ENCODE results near the gene PCDH9.
"Not testable (repeated sequence)": the region's sequence is repeated elsewhere in the genome, so short reads cannot be mapped to it uniquely, and the experiment has no call there.

The PCDH9 gene

DNA sequence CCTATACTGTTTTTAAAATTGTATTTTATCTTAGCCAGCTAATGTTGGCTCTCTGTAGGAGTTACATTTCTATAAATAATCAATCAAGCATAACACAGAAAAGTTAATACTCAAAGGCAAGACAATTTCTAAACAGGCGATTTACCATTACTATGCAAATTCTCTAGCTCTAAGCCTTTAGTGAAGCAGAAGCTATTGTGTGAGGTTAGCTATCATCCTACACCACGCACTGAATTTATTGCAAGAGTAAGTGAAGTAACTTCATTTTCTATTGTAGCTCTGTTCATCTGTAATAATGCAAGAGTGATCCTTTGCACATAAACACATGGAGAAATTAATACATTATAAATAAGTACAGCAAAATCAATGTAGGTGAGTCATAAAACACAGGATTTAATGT, 439.3 kb downstream of the PCDH9 start:
- no peak for DNase-seq (ENCODE audit: low spot score)
- TF ChIP-seq, protein P1, sequence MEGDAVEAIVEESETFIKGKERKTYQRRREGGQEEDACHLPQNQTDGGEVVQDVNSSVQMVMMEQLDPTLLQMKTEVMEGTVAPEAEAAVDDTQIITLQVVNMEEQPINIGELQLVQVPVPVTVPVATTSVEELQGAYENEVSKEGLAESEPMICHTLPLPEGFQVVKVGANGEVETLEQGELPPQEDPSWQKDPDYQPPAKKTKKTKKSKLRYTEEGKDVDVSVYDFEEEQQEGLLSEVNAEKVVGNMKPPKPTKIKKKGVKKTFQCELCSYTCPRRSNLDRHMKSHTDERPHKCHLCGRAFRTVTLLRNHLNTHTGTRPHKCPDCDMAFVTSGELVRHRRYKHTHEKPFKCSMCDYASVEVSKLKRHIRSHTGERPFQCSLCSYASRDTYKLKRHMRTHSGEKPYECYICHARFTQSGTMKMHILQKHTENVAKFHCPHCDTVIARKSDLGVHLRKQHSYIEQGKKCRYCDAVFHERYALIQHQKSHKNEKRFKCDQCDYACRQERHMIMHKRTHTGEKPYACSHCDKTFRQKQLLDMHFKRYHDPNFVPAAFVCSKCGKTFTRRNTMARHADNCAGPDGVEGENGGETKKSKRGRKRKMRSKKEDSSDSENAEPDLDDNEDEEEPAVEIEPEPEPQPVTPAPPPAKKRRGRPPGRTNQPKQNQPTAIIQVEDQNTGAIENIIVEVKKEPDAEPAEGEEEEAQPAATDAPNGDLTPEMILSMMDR (IDR thresholded peaks at IDR 0.05; ENCODE audit: extremely low read depth, missing control alignments) = no peak

DNA sequence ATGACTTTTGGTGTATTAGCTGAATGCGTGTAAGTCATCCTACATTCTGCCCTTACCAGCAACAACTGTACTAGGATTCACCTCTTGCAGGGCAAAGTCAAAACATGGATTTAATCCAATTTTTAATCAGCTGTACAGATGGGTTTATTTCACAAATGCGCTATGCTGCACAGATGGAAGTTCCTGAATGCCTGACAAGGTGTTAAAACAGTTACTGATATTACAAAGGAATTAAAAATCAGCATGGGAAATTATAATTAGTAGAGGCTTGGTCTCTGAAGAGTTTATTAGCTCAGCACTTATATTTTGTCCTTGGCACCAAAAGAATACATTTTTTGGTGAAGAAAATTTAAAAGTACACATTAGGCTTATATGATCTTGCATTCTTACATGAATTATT, 448.9 kb downstream of the PCDH9 start:
- DNase-seq (ENCODE audit: low spot score) = no peak
- TF ChIP-seq, protein P1 (IDR thresholded peaks at IDR 0.05; ENCODE audit: extremely low read depth, missing control alignments) = no peak

DNA sequence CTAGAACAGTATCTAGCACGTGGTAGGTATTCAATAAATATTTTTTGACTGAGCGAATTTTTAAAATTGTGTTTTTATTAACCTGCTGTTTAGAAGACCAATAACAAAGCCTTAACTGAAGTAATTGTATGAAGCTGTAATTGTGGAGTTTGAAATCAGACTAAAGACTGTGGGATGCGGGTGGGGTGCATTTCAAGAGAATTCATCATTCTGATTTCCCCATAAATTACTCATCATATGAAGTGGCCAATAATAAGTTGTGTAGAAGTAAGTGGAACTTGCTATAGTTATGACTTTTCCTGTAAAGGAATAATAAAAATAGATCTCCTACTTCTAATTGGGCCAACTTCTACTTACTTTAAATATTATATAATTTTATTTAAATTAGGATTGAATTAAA, 449.3 kb downstream of the PCDH9 start:
- TF ChIP-seq, protein P1 (IDR thresholded peaks at IDR 0.05; ENCODE audit: extremely low read depth, missing control alignments) = no peak
- no peak for DNase-seq (ENCODE audit: low spot score)

DNA sequence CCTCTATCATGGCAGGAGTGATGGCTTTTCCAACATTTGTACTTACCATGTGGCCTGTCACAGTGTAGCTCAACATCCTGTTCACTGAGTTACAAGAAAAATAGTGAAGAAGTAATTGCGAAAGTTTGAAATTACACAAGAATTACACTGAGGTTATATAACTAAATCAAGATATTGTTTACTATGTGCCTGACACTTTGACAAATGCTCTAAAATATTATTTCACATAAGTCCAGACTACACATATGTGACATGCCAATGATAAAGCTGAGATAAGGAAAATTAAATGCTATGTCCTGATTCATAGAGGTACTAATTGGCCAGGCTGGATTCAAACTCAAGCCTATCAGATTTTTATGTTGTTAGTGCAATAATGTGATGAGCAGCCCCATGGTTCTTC, 451.7 kb downstream of the PCDH9 start:
- DNase-seq (ENCODE audit: low spot score) = no peak
- TF ChIP-seq, protein P1 (IDR thresholded peaks at IDR 0.05; ENCODE audit: extremely low read depth, missing control alignments) = no peak

DNA sequence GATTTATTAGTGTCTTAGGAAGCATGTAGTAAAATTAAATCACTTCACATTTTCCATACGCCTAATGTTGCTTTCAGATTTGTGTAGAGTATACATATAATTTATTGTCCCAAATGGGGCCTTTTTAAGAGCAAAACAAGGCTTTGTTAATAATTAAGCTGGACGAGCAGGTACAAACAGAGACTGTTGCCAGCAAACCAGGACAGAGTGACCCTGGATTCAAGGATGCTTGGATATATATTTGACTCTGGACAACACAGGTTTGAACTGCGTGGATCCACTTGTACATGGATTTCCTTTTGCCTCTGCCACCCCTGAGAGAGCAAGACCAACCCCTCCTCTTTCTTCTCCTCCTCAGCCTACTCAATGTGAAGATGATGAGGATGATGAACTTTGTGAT, 454.9 kb downstream of the PCDH9 start:
- DNase-seq (ENCODE audit: low spot score) = no peak
- TF ChIP-seq, protein P1 (IDR thresholded peaks at IDR 0.05; ENCODE audit: extremely low read depth, missing control alignments) = no peak

DNA sequence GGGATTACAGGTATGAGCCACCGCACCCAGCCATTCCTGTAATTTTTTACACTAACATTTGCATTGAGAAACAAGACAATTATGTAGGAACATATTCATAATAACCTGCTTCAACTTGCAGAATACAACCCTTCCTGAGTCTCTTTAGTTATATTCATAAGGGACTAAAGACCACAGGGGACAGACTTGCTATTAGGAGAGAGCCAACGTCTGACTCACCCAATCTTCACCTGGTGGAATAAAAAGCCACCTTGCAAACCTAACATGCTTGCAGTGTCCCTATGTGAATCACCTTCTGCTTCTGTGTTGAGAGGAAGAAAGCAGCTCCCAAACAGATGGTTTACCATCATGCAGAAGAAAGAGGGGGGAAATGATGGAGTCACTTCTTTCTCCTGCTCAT, 456.1 kb downstream of the PCDH9 start:
- no peak for DNase-seq (ENCODE audit: low spot score)
- TF ChIP-seq, protein P1 (IDR thresholded peaks at IDR 0.05; ENCODE audit: extremely low read depth, missing control alignments) = no peak

DNA sequence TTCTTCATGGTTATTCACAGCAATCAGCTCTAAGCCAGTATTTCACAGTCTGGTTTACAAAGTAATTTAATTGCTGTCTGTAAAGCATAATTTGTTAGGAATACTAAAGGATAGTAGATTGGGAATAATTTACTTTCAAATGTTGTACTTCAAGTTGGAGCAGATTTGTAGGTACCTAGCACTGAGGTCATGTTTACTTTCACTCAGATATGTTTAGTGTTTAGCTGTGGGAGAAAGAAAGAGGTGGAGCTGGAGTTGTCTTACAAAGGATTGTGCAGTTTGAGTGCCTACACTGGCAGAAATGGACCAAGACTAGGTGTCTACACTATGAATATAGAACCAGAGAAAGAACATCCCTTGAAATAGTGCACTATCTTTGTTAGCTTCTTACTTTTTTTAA, 464.6 kb downstream of the PCDH9 start:
- TF ChIP-seq, protein P1 (IDR thresholded peaks at IDR 0.05; ENCODE audit: extremely low read depth, missing control alignments) = no peak
- no peak for DNase-seq (ENCODE audit: low spot score)

DNA sequence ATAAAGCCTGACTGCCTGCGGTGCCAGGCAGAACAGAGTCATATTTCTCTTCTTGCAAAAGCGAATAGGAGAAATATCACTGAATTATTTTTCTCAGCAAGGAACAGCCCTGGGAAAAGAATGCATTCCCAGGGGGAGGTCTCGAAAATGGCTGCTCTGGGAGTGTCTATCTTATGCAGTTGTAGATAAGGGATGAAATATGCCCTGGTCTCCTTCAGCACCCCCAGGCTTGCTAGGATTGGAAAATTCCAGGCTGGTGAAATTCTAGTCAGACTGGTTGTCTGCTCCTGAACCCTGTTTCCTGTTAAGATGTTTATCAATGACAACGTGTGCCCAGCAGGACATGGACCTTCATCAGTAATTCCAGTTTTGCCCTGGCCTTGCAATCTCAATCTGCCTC, 469.5 kb downstream of the PCDH9 start:
- not testable (repeated sequence) for DNase-seq (ENCODE audit: low spot score)

Measured in GM20000 (cell line).